NCI-H1417 treated with DMSO at 0.1 percent for 48 hours (cell line): ENCODE data around the gene TRPC4.

Experiments used
- DNase-seq: peaks from one replicate; lab custom pipeline; 2025; lab: John Stamatoyannopoulos, UW

The TRPC4 gene

DNA sequence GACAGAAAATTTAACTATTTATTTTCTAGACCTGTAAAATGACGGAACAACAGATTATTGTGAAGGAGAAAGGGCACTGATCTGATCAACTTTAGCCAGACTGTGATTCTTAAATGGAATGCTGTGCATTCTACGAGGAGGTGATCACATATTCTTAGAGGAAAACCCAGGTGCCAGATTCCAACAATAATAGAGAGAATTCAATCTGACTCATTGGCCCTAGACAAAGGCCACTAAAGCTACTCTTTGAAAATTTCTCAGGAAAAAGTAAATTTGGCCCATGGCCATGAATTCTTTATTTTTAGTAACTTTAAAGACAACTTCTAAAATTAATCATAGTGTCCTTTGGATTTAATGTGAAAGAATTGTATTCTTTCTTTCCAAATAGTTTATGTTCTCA is 212.4 kb downstream of the TRPC4 start:
- no peak for DNase-seq

GRCh38 chr13:37656247-37656940 is 213.2 kb downstream of the TRPC4 start:
- no peak for DNase-seq

DNA sequence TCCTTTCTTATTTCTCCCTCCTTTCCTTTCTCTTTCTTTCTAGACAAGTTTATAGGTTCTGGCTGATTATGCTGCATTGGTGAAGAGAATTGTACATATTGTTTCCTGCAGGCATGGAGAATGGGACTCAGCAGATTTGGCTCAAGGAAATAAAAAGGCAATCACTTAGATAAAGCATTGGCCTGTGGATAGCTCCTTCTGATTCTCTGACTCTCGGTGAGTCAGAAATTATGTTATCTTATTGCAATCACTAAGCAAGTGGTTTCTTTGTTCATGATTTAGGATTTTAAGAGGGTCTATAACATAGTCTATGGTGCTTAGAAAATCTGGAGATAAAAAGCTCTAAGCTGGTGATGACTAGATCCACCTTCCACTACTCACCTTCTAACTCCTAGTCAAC is 217.0 kb downstream of the TRPC4 start:
- no peak for DNase-seq

DNA sequence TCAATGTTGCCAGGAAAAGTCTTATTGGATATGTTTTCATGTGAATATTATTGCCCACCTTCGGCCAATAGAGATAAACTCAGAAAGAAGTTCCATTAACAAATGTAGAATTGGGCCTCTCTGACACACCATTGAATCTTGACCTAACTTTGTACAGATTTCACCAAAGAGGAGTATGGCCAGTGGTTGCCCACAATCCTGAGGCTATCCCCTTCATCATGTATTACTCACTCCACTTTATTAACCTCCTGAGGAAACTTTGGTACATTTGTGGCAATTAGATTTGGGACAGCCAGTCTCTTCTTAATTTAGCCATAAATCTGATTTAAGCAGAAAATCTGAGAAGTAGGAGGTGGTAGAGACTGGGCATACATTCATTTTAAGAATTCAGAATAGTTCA is 217.7 kb downstream of the TRPC4 start:
- no peak for DNase-seq

DNA sequence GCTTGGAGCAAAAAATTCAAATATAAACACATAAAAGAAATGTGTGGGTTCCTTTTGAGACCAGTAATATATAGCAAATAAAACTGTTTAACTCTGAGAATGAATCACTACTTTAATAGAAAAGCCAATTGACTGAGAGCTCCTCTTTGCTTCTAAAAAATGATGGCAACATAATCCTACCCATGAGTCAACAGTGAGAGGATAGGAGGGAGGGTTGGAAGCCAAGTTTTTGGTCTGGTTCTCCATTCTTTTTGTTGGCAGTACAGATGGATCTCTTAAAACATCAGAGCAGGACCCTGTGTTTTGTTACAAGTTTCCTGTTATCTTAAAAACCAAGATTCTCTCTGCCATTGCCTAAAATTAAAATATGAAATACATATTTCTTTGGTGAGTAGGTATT is 221.0 kb downstream of the TRPC4 start:
- DNase-seq: no peak

GRCh38 chr13:37647031-37647650 is 222.4 kb downstream of the TRPC4 start:
- DNase-seq: no peak

DNA sequence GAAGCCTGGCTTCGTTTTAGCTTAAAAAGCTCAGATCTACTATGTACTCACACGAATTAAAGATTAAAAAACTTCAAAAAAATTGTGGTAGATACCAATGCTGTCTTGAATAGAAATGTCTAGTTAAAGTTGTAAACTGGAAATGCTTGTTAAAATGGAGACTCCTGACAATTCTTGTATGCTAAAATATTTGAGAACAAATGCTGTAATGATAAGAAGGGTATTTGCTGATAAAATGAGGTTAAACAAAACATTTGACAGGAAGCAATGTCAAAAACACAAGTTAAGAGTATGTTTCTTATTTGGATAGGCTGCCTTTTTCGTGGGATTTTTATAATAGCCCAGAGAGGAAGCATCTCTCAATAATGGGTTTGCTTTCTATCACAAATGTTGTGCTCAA is 223.0 kb downstream of the TRPC4 start:
- DNase-seq: no peak

DNA sequence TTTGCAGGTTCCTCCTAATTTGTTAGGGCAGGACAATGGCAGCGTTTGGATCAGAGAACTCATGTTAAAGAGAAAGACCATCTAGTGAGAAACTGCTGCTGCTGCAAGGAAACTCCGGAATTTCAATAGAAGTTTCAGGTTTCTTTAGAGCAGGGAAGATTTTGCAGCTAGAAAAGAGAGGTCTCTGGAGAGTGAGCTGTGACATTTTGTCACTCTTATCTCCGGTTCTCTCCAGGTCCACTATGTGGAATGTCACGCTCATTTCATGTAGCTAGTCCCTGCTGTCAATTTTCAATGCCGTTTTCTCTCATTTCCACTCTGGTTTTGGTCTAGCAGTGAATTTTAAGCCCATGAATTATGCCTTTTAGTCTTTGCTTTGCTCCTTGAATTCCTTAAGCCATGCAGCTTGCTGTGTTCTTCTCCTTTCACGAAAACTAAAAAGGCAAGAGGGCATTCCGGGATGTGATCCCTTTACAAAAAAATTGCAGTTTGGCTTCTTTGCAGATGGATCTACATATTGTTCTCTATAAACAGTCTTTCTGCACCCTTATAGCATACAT is 224.3 kb downstream of the TRPC4 start:
- no peak for DNase-seq

DNA sequence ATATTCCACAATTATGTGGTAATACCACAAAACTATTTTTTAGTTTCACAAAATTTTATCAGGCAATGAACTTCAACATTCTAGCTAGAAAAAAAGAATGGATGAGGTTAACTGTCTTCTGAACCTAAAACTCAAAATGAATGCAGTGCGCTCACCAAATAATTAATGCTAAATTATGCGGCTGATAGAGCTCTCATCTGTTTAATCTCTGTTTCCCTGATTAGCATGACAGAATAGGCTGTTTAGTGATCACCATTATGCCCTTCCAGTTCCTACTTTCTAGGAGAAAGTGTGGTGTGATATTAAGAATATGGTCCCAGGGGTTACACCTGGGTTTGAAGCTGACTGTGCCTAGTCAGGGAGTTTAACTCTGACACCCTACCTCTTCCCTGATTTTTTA is 228.2 kb downstream of the TRPC4 start:
- DNase-seq: no peak

DNA sequence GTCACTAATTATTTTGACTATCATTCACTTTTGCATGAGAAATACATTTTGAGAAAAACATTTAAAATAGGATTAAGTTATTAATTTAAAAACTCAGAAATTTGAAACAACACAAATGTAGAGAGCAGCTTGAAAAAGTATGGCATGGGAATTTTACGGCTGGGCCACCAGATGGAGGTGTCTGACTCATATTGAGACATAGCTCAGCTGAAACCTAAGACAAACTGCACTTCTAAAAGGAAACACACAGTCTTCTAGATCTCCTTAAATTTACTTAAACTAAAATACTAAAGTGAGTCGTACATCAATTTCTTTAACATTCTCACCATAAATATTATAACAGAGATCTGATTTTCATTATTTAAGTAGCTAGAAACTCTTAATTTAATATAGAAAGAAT is 229.1 kb downstream of the TRPC4 start:
- no peak for DNase-seq

GRCh38 chr13:37636701-37637100 is 232.9 kb downstream of the TRPC4 start:
- DNase-seq: no peak

- no peak for DNase-seq
Measured at GRCh38 chr13:37632294-37632693, 237.3 kb downstream of the TRPC4 start.

- no peak for DNase-seq
Measured at GRCh38 chr13:37627428-37627827, 242.1 kb downstream of the TRPC4 start.

DNA sequence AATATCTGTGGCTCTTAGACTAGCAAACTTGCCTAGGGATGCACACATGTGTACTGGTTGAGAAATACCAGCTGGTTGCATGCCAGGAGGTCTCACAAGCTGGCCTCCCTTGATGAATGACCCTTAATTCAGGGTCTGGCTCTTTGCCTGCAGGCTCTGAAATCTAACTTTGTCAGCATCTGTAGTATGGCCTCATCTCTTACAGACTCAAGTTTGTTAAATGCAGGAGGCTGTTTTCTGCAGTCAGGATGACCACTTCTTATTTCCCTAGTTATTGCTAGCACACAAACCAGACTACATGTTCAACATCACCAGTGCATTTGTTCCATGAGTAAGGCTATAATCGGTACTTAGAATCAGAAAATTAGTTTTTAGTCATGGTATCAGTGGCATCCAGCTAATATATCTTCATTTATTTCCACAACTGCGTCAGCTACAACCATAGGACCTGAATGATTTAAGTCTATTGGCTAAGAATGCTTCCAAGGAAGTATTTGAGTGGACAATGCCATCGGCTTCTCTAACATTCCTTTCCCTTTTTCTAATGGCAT is 247.7 kb downstream of the TRPC4 start:
- no peak for DNase-seq

GRCh38 chr13:37618554-37618953 is 251.0 kb downstream of the TRPC4 start:
- no peak for DNase-seq

GRCh38 chr13:37617173-37617572 is 252.4 kb downstream of the TRPC4 start:
- no peak for DNase-seq

DNA sequence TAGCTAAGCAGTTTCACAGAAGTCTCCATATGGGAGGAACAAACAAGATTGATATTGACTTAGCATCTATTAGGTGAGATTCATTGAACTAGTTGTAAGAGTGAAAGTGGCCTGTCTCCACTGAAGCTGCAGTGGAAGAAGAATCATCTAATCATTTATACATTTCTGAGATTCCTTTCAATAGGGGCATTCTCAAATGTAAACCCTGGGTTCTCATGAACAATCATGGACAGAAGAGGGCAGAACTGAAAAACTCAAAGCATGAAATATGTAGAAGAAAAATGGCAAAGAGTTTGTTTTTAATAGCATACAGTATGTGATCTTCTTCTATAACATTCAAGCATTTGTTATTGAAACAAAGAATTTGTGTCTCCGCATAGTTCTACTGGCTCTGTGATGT is 253.4 kb downstream of the TRPC4 start:
- DNase-seq: no peak

- no peak for DNase-seq
Measured at GRCh38 chr13:37615276-37615675, 254.3 kb downstream of the TRPC4 start.

- no peak for DNase-seq
Measured at GRCh38 chr13:37613638-37614037, 255.9 kb downstream of the TRPC4 start.

- no peak for DNase-seq
Measured at GRCh38 chr13:37613236-37613635, 256.3 kb downstream of the TRPC4 start.

DNA sequence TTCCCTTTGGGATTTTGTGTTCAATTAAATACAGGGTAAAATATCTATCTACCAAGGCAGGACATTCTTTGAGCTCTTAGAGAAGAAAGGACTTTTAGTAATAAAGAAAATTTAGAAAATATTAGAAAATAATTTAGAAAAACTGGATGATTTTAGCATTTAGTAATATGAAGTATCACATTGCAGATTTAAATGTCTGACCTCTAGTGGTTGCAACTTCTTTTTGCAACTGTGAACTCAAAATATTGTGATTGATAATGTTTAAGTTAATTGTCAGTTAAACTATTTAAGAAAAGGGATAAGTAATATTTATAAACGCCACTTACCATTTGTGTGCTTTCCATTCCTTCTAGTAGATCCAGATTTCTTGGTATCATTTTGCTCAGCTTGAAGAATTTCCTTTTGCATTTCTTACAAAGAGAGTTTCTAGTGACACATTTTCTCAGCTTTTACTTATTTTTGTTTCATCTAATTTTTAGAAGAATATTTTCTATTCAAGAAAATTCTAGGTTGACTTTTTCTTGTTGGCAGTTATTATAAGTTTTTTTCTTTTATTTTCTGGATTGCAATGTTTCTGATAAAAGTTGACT is 260.7 kb downstream of the TRPC4 start:
- DNase-seq: no peak

DNA sequence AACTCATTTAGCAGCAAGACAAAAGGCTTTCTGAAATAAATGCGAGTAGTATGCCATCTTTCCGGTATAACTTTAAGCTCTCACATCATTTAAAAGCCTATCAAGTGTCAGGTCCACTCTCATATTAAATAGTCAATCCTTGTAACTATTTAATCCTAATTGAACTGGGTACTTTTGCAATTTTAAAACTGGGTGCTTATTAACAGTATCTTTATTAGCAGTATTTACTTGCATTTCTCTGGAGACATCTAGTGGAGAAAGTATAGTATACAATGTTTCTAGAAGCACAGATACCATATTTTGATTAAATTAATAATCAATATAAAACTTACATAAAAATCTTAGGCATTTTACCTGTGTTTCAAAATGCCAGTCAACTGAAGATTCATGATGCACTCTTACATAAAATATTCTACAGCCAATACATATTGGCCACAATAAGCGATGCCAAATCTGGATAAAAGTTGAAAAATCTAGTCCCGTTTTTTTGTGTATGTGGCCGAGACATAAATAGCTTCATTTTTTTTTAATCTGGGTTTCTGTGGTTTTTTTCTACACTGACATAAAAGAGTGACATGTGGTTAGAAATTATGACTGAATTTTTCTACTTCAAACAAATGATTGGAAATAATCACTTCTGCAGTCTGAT is 266.7 kb downstream of the TRPC4 start:
- no peak for DNase-seq
